PC-9 (cell line): Measurements from ENCODE around the gene ALPG.
"Not testable (repeated sequence)": the region's sequence is repeated elsewhere in the genome, so short reads cannot be mapped to it uniquely, and the experiment has no call there.

Experiments used
- EZH2 ChIP-seq: fragments of 200-600 bp; sonication (generic); IDR thresholded peaks from 2 replicates; pipeline ENCODE4 v1.8.0; 2017; ENCODE audit warnings: antibody characterized with exemption, low read depth
- TF ChIP-seq, protein P1 (sequence below): fragments of 200-600 bp; sonication (generic); conservative IDR thresholded peaks from 2 replicates; pipeline ENCODE4 v1.6.1; 2017; ENCODE audit warnings: mixed run types, antibody characterized with exemption, mild to moderate bottlenecking, moderate library complexity

DNA sequence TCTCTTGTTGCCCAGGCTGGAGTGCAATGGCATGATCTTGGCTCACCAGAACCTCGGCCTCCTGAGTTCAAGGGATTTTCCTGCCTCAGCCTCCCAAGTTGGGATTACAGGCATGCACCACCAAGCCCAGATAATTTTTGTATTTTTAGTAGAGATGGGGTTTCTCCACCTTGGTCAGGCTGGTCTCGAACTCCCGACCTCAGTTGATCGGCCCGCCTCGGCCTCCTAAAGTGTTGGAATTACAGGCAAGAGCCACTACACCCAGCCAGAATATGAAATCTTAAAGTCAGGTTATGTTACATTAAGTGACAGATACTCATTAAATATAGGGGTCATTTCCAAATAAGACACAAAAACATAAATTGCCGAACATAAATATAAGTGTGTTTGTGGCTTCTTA lies 12.2 kb upstream of the ALPG start:
- TF ChIP-seq, protein P1, sequence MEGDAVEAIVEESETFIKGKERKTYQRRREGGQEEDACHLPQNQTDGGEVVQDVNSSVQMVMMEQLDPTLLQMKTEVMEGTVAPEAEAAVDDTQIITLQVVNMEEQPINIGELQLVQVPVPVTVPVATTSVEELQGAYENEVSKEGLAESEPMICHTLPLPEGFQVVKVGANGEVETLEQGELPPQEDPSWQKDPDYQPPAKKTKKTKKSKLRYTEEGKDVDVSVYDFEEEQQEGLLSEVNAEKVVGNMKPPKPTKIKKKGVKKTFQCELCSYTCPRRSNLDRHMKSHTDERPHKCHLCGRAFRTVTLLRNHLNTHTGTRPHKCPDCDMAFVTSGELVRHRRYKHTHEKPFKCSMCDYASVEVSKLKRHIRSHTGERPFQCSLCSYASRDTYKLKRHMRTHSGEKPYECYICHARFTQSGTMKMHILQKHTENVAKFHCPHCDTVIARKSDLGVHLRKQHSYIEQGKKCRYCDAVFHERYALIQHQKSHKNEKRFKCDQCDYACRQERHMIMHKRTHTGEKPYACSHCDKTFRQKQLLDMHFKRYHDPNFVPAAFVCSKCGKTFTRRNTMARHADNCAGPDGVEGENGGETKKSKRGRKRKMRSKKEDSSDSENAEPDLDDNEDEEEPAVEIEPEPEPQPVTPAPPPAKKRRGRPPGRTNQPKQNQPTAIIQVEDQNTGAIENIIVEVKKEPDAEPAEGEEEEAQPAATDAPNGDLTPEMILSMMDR, result not testable (repeated sequence)
- not testable (repeated sequence) for TF ChIP-seq EZH2
